ENCODE measurements around the gene GLE1.
A peak's percentile ranks its signal among the peaks of the same experiment; 100 is the strongest.
"Not testable (repeated sequence)": the region's sequence is repeated elsewhere in the genome, so short reads cannot be mapped to it uniquely, and the experiment has no call there.

GLE1 gene

DNA sequence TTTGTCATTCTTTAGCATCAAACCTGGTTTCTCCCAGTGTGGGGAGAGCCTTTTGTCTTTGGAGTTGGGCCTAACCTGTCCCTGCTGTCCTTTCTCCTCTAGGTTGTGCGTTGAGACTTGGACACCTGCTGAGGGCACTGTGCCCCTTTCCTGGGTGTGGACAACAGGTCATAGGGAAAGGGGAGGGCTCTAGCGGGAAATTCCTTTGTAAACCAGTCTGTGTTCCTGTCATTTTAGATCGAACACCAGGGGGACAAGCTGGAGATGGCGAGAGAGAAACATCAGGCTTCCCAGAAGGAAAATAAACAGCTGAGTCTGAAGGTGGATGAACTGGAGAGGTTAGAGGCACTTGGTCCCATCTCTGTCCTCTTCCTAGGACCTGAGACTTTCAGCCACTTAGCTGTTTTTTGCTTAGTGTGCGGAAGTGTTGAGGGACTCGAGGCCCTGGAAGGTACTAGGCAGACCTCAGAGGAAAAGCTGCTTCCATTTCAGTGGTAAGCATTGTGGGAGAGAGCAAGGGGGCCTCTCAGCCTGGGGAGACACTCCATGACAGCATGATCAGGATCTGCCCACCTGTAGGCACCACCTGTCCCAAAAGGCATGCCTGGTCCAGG is 8.6 kb upstream of the GLE1 start:
- DNase-seq (ENCODE audit: low spot score), result no peak
- TF ChIP-seq, protein P1, sequence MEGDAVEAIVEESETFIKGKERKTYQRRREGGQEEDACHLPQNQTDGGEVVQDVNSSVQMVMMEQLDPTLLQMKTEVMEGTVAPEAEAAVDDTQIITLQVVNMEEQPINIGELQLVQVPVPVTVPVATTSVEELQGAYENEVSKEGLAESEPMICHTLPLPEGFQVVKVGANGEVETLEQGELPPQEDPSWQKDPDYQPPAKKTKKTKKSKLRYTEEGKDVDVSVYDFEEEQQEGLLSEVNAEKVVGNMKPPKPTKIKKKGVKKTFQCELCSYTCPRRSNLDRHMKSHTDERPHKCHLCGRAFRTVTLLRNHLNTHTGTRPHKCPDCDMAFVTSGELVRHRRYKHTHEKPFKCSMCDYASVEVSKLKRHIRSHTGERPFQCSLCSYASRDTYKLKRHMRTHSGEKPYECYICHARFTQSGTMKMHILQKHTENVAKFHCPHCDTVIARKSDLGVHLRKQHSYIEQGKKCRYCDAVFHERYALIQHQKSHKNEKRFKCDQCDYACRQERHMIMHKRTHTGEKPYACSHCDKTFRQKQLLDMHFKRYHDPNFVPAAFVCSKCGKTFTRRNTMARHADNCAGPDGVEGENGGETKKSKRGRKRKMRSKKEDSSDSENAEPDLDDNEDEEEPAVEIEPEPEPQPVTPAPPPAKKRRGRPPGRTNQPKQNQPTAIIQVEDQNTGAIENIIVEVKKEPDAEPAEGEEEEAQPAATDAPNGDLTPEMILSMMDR (IDR thresholded peaks at IDR 0.05; ENCODE audit: extremely low read depth, missing control alignments), result no peak

DNA sequence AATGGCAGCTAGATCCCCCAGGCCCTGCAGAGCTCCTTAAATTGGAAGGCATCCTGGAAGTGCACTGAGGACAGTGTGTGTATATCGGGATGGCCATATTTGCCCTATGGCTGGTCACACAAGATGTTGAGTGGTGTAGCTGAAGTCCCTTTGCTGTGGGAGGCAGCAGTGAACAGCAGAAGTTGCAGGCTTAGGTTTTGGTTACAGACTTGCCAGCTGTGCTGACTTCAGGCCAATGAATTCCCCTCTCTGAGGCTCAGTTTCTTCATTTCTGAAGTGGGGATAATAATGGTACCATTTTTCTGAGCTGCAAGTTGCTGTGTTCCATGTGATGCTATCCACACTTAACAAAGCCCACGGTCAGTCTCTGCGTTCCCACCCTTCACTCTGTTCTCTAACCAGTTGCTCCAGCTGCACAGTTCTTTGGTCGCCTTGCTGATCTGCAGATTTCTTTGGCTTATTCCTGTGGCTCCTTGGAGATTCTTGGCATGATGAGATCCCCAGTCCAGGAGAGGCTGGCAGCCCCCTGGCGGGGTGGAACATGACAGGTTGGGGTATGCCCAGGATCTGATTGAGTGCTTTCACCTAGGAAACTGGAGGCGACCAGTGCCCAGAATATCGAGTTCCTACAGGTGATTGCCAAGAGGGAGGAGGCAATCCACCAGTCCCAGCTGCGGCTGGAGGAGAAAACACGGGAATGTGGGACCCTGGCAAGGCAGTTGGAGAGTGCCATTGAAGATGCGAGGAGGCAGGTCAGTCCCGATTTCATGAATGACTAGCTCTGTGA is 6.5 kb upstream of the GLE1 start:
- TF ChIP-seq, protein P1 (IDR thresholded peaks at IDR 0.05; ENCODE audit: extremely low read depth, missing control alignments), result no peak
- no peak for DNase-seq (ENCODE audit: low spot score)

GRCh38 chr9:128498911-128499310 is 5.6 kb upstream of the GLE1 start:
- TF ChIP-seq, protein P1 (IDR thresholded peaks at IDR 0.05; ENCODE audit: extremely low read depth, missing control alignments), result no peak

GRCh38 chr9:128499920-128500319 is 4.6 kb upstream of the GLE1 start:
- TF ChIP-seq, protein P1 (IDR thresholded peaks at IDR 0.05; ENCODE audit: extremely low read depth, missing control alignments), result no peak
- DNase-seq (ENCODE audit: low spot score), result no peak

More at GRCh38 chr9:128498911-128499310, 5.6 kb upstream of the GLE1 start:
- no peak for DNase-seq (ENCODE audit: low spot score)

GRCh38 chr9:128503415-128503825 is 1.1 kb upstream of the GLE1 start:
- not testable (repeated sequence) for DNase-seq (ENCODE audit: low spot score)

DNA sequence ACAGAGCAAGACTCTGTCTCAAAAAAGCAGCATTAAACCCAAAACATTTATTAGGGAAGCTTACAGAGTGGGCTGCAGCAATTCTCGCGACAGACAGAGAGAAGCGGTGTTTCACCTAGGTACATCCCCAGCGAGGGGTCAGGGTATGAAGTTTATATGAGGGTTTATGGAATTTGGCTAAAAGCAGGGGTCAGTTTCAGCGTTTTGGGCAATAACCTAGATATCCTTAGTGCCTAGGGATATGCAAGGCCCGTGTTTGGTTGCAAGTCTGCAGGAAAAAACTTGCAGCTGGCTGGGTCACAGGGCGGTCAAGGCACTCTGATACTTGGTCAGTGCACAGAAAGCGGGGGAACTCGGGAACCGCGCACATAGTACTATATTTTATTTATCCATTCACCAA is 649 bp upstream of the GLE1 start:
- DNase-seq (ENCODE audit: low spot score), result peak; percentile 31
- TF ChIP-seq, protein P1 (IDR thresholded peaks at IDR 0.05; ENCODE audit: extremely low read depth, missing control alignments), result no peak

GRCh38 chr9:128505414-128505765 is 871 bp downstream of the GLE1 start:
- TF ChIP-seq, protein P1 (IDR thresholded peaks at IDR 0.05; ENCODE audit: extremely low read depth, missing control alignments), result no peak
- no peak for DNase-seq (ENCODE audit: low spot score)

- DNase-seq (ENCODE audit: low spot score), result not testable (repeated sequence)
Measured at GRCh38 chr9:128505906-128506305, 1.4 kb downstream of the GLE1 start.
